ENCODE data around the gene FBLN2. TPM values are rescaled to one million over a fixed set of nuclear protein-coding genes. Genes with fewer than 3 reads are reported as not detected.

The FBLN2 gene
- total RNA-seq, 2 experiments from 2014 or later = 0.15 to 0.55 TPM

Other genes with a start within 250 kb of the FBLN2 start
- 100 to 1,000 TPM; 159 to 164 TPM for gene NUP210, start 128.8 kb upstream of the FBLN2 start, total RNA-seq
- 1 to 10 TPM; 2.2 to 3.2 TPM for gene HDAC11, start 68.8 kb upstream of the FBLN2 start, total RNA-seq